ENCODE results near the gene UBE3C.
A peak's percentile ranks its signal among the peaks of the same experiment; 100 is the strongest.

The UBE3C gene

GRCh38 chr7:157183832-157184231 is 45.1 kb downstream of the UBE3C start:
- no peak for DNase-seq

- DNase-seq, result no peak
Observed at GRCh38 chr7:157188091-157188665, 49.5 kb downstream of the UBE3C start.

- DNase-seq, result no peak
Observed at GRCh38 chr7:157189405-157189804, 50.7 kb downstream of the UBE3C start.

- DNase-seq, result no peak
Observed at GRCh38 chr7:157192861-157193260, 54.1 kb downstream of the UBE3C start.

- DNase-seq, result no peak
Observed at GRCh38 chr7:157193274-157193673, 54.5 kb downstream of the UBE3C start.

- DNase-seq, result no peak
Observed at GRCh38 chr7:157194948-157195347, 56.2 kb downstream of the UBE3C start.

GRCh38 chr7:157195868-157196267 is 57.1 kb downstream of the UBE3C start:
- DNase-seq, result no peak

GRCh38 chr7:157204134-157204533 is 65.4 kb downstream of the UBE3C start:
- DNase-seq, result no peak

- no peak for DNase-seq
Observed at GRCh38 chr7:157205438-157205837, 66.7 kb downstream of the UBE3C start.

GRCh38 chr7:157208571-157209413 is 70.1 kb downstream of the UBE3C start:
- no peak for DNase-seq

- DNase-seq, result no peak
Observed at GRCh38 chr7:157210682-157211081, 72.0 kb downstream of the UBE3C start.

GRCh38 chr7:157211690-157212089 is 73.0 kb downstream of the UBE3C start:
- no peak for DNase-seq

GRCh38 chr7:157219154-157219553 is 80.4 kb downstream of the UBE3C start:
- no peak for DNase-seq

- DNase-seq, result no peak
Observed at GRCh38 chr7:157220916-157221569, 82.3 kb downstream of the UBE3C start.

GRCh38 chr7:157222687-157223086 is 84.0 kb downstream of the UBE3C start:
- no peak for DNase-seq

- DNase-seq, result no peak
Observed at GRCh38 chr7:157224627-157225026, 85.9 kb downstream of the UBE3C start.

GRCh38 chr7:157228864-157229422 is 90.2 kb downstream of the UBE3C start:
- DNase-seq, result peak; percentile 29

- no peak for DNase-seq
Observed at GRCh38 chr7:157233677-157234076, 95.0 kb downstream of the UBE3C start.

- no peak for DNase-seq
Observed at GRCh38 chr7:157234271-157234670, 95.5 kb downstream of the UBE3C start.

- no peak for DNase-seq
Observed at GRCh38 chr7:157235357-157236333, 96.9 kb downstream of the UBE3C start.

- no peak for DNase-seq
Observed at GRCh38 chr7:157238087-157238486, 99.4 kb downstream of the UBE3C start.

- no peak for DNase-seq
Observed at GRCh38 chr7:157239571-157240270, 101.0 kb downstream of the UBE3C start.

Data from activated CD4-positive, alpha-beta T cell treated with anti-CD3 and anti-CD28 coated beads, Interleukin-2, amount 50 U/mL, for 1 hour (primary cell).